SU-DHL-6 (cell line): ENCODE results near the gene DNAH14.
"Not testable (repeated sequence)": the region's sequence is repeated elsewhere in the genome, so short reads cannot be mapped to it uniquely, and the experiment has no call there.

Experiments
- H2AFZ ChIP-seq: fragments of 200-600 bp; sonication (generic); 2 replicates; pipeline ENCODE4 v1.6.1; 2014; ENCODE audit warnings: low read depth, mild to moderate bottlenecking, moderate library complexity, mixed read lengths, antibody characterized with exemption, low read length; ENCODE audit not compliant: severe bottlenecking
- H3F3A ChIP-seq: fragments of 200-600 bp; shearing (Covaris generic); 2 replicates; pipeline ENCODE4 v1.6.0; 2016; ENCODE audit warnings: antibody characterized with exemption, mild to moderate bottlenecking; ENCODE audit not compliant: insufficient read depth
- H3K27ac ChIP-seq: fragments of 200-600 bp; sonication (generic); 2 replicates; pipeline ENCODE4 v1.5.1; 2016; ENCODE audit warnings: low read depth, mild to moderate bottlenecking, low read length, moderate library complexity, mixed read lengths
- H3K27me3 ChIP-seq: fragments of 200-600 bp; sonication (generic), shearing (Covaris generic); 2 replicates; pipeline ENCODE4 v1.6.0; 2014; ENCODE audit warnings: mild to moderate bottlenecking, low read length
- H3K36me3 ChIP-seq: fragments of 200-600 bp; sonication (generic); 2 replicates; pipeline ENCODE4 v1.6.1; 2014; ENCODE audit warnings: mild to moderate bottlenecking, low read length, mixed read lengths
- H3K4me2 ChIP-seq: fragments of 300-600, 200-600 bp; shearing (Covaris generic), sonication (generic); 2 replicates; pipeline ENCODE4 v1.6.0; 2014; ENCODE audit warnings: low read length, low read depth, mild to moderate bottlenecking; ENCODE audit not compliant: poor library complexity, severe bottlenecking
- H3K4me3 ChIP-seq: fragments of 200-600 bp; sonication (generic); 2 replicates; pipeline ENCODE4 v1.5.1; 2014; ENCODE audit warnings: antibody characterized with exemption, low read length, mild to moderate bottlenecking, mixed read lengths; ENCODE audit not compliant: insufficient read depth, poor library complexity, severe bottlenecking
- H3K79me2 ChIP-seq: fragments of 200-600 bp; sonication (generic); 2 replicates; pipeline ENCODE4 v1.6.1; 2014; ENCODE audit warnings: mild to moderate bottlenecking, low read length, moderate library complexity; ENCODE audit not compliant: insufficient read depth
- H3K9ac ChIP-seq: fragments of 200-600 bp; sonication (generic); 2 replicates; pipeline ENCODE4 v1.7.0; 2014; ENCODE audit warnings: mild to moderate bottlenecking, low read length
- H3K9me2 ChIP-seq: fragments of 200-600 bp; sonication (generic); replicated peaks from 2 replicates; pipeline ENCODE4 v1.6.1; 2014; ENCODE audit warnings: low read length; ENCODE audit not compliant: insufficient read depth
- H3K9me3 ChIP-seq: fragments of 200-600 bp; sonication (generic); 2 replicates; pipeline ENCODE4 v1.6.1; 2014; ENCODE audit warnings: low read length, mixed read lengths; ENCODE audit not compliant: insufficient read depth
- H4K20me1 ChIP-seq: fragments of 200-600 bp; sonication (generic); 2 replicates; pipeline ENCODE4 v1.6.1; 2014; ENCODE audit warnings: low read depth, mild to moderate bottlenecking, antibody characterized with exemption, low read length, moderate library complexity, mixed read lengths
- CTCF ChIP-seq: fragments of 200-600 bp; sonication (generic); IDR thresholded peaks from one replicate; pipeline ENCODE4 v1.5.1; 2017; ENCODE audit warnings: antibody characterized with exemption, mild to moderate bottlenecking, low read length, moderate library complexity; ENCODE audit not compliant: insufficient read depth, poor library complexity, severe bottlenecking
- EZH2phosphoT487 ChIP-seq: fragments of 200-600 bp; sonication (generic), shearing (Covaris generic); conservative IDR thresholded peaks from 2 replicates; pipeline ENCODE4 v1.6.1; 2018; ENCODE audit warnings: mild to moderate bottlenecking, antibody characterized with exemption, low read length, moderate library complexity, mixed read lengths

The DNAH14 gene

DNA sequence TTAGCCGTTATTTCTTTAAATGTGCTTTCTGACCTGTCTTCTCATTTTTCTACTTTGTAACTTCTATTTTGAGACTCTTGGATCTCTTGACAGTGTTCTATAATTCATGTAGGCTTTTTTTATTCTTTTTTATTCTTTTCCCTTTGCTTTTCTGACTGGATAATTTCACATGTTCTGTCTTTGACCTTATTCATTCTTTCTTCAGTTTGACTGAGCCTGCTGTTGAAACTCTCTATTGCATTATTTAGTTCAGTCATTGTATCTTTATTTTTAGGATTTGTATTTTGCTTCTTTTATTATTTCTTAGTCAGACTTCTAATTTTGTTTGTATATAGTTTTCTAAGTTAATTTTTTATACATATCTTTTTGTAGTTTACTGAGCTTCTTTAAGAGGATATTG, 66.1 kb downstream of the DNAH14 start:
- Histone ChIP-seq H3K36me3 (no peaks in the 10 kb centered on the region), H3K27ac (no peak overlapping the region), H3K27me3 (no peaks in the 10 kb centered on the region), H3K79me2 (no peaks in the 10 kb centered on the region), H3K9ac (no peak overlapping the region), H3K9me3 (no peaks in the 10 kb centered on the region), H3F3A (no peaks in the 10 kb centered on the region), H3K9me2 (no peaks in the 10 kb centered on the region), H4K20me1 (no peaks in the 10 kb centered on the region), H3K4me2 (no peak overlapping the region), H3K4me3 (no peak overlapping the region), H2AFZ (no peak overlapping the region)
- no peak for TF ChIP-seq EZH2phosphoT487
- no peak for TF ChIP-seq CTCF

- Histone ChIP-seq H3K4me2 (no peak overlapping the region), H3K9me2 (no peaks in the 10 kb centered on the region), H3K9ac (no peak overlapping the region), H4K20me1 (no peaks in the 10 kb centered on the region), H3K36me3 (no peaks in the 10 kb centered on the region), H3K27me3 (no peaks in the 10 kb centered on the region), H3K4me3 (no peak overlapping the region), H3F3A (no peaks in the 10 kb centered on the region), H3K9me3 (no peaks in the 10 kb centered on the region), H3K27ac (no peak overlapping the region), H3K79me2 (no peaks in the 10 kb centered on the region), H2AFZ (no peak overlapping the region)
- no peak for TF ChIP-seq CTCF
- TF ChIP-seq EZH2phosphoT487 = no peak
Observed at GRCh38 chr1:224996266-224996665, 66.8 kb downstream of the DNAH14 start.

DNA sequence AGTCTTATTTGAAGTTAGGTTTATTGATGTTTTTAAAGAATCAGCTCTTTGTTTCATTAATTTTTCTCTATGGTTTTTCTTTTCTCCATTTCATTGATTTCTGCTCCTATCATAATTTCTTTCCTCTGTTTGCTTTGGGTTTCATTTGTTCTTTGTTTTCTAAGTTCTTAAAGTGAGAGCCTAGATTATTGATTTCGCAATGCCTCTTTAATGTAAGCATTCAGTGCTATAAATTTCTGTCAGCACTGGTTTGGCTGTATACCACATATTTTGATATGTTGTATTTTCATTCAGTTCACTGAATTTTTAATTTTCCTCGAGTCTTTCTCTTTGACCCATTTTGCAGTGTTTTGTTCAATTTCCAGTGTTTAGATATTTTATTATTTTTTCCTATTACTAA, 68.7 kb downstream of the DNAH14 start:
- H3K36me3 ChIP-seq = no peaks in the 10 kb centered on the region
- H3F3A ChIP-seq = no peaks in the 10 kb centered on the region
- H4K20me1 ChIP-seq = no peaks in the 10 kb centered on the region
- no peak overlapping the region for H3K27ac ChIP-seq
- TF ChIP-seq EZH2phosphoT487 (no peak), CTCF (no peak)
- H3K4me2 ChIP-seq = no peak overlapping the region
- no peaks in the 10 kb centered on the region for H3K9me3 ChIP-seq
- H3K79me2 ChIP-seq = no peaks in the 10 kb centered on the region
- no peak overlapping the region for H2AFZ ChIP-seq
- H3K4me3 ChIP-seq = no peak overlapping the region
- no peak overlapping the region for H3K9ac ChIP-seq
- H3K9me2 ChIP-seq = no peaks in the 10 kb centered on the region
- H3K27me3 ChIP-seq = no peaks in the 10 kb centered on the region

DNA sequence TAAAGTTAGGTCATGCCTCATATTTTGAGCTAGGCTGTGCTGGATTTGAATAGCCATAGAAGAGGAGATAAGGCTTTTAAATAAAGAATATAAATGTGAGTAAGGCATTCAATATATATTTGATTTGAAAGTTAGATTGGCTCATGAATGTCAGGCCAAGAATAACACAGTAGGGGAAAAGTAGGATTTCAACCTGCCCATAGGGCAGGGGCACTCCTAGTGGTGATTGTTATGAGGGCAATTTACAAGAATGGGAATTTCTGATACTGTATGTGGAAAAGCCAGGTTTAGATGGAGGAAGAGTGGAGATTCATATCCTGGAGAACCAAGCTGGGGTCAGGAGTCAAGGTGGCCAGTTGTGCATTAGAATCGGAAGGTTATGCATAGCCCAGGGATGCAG, 74.9 kb downstream of the DNAH14 start:
- no peaks in the 10 kb centered on the region for H3K9me2 ChIP-seq
- H3K27ac ChIP-seq = no peak overlapping the region
- H3K27me3 ChIP-seq = no peaks in the 10 kb centered on the region
- H3K79me2 ChIP-seq = no peaks in the 10 kb centered on the region
- no peak for TF ChIP-seq CTCF
- H3K4me3 ChIP-seq = no peak overlapping the region
- no peaks in the 10 kb centered on the region for H3F3A ChIP-seq
- no peaks in the 10 kb centered on the region for H4K20me1 ChIP-seq
- no peaks in the 10 kb centered on the region for H3K9me3 ChIP-seq
- H3K9ac ChIP-seq = no peak overlapping the region
- no peak overlapping the region for H3K4me2 ChIP-seq
- no peak overlapping the region for H2AFZ ChIP-seq
- no peaks in the 10 kb centered on the region for H3K36me3 ChIP-seq

GRCh38 chr1:225006352-225006751, 76.9 kb downstream of the DNAH14 start:
- not testable (repeated sequence) for H3K36me3 ChIP-seq, H3F3A ChIP-seq

More at GRCh38 chr1:225006352-225006751, 76.9 kb downstream of the DNAH14 start:
- not testable (repeated sequence) for H3K9me3 ChIP-seq, H3K9me2 ChIP-seq, H3K4me3 ChIP-seq, H3K4me2 ChIP-seq, H3K27ac ChIP-seq, H3K9ac ChIP-seq, H2AFZ ChIP-seq, H3K27me3 ChIP-seq, H4K20me1 ChIP-seq, H3K79me2 ChIP-seq
